ENCODE results near the gene FARP1. TPM values are rescaled to one million over a fixed set of nuclear protein-coding genes. Genes with fewer than 3 reads are reported as not detected.
A peak's percentile ranks its signal among the peaks of the same experiment; 100 is the strongest.

Gene FARP1
- total RNA-seq, 6 experiments from 2014 or later: 44.9 to 104 (median 80.0) TPM

DNA sequence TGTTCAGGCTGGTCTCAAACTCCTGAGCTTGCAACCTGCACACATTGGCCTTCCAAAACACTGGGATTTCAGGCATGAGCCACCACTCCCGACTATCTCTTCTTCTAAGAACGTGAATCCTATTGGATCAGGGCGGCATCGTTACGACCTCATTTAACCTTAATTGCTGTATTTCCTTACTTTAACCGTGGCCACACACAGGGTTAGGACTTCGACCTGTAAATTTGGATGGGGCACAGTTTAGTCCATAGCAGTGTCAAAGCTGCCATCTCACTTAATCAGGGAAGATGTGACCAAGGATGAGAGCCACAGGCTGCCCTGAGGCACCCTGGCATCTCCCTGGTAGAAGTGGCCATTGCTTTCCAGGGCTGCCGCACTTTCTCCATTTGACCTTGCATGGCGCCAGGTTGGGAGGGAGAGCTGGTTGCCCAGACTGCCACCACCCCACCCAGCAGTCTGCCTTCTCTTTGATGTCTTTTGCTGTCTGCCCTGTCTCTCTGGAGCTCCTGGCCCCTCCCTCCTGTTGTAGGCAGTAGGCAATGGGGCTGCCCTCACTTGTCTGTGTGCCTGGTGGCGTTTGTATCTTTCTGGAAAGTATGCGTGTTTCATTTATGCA is 175.5 kb downstream of the FARP1 start:
- DNase-seq (no peak), ATAC-seq (peak; percentile 16 to 60 (median 40))
- Histone ChIP-seq H3K4me3 (no peak overlapping the region), H3K27me3 (no peaks in the 10 kb centered on the region), H3K9me3 (no peaks in the 10 kb centered on the region), H3K36me3 (no peaks in the 10 kb centered on the region), H3K4me1 (peaks cover 0 to 26% (median 4%) of the 10 kb centered on the region in 4 donors), H3K27ac (no peak overlapping the region)
- intact Hi-C loops (cut with DNase I): no loop called here
- TF ChIP-seq POLR2A (IDR thresholded peaks at IDR 0.05): no peak
- TF ChIP-seq CTCF (IDR thresholded peaks at IDR 0.05): no peak
- 47% methylated on average over 7 of the region's 11 CpGs for WGBS (ENCODE audit: insufficient coverage, low coverage, low lambda C conversion rate, missing lambda C conversion rate)

DNA sequence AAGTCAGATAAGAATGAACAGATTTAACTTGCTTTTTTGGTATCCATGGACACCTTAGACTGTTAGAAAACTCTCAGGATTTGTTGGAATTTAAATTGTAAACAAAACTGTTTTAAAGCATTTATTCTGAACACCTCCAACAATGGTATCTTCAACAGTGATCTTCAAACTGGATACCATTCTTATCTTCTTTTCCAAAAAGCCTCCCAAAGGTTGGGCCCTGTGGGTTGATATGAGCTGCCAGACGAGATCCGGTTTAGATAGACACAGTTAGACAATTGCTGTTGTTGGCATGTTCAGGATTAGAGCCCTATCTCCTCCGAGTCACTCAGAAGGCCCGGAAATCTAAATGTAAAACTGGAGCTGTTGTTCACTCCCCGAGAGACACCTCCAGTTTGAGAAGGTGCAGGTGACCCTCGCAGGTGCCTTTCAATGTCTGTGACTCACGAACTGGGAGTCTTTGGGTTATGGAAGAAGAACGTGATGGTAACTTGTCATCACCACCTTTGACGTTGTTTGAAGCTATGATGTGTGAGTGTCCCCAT is 177.7 kb downstream of the FARP1 start:
- WGBS (ENCODE audit: insufficient coverage, low coverage, low lambda C conversion rate, missing lambda C conversion rate): 92% methylated on average over 6 of the region's 9 CpGs
- DNase-seq: no peak
- intact Hi-C loops (cut with DNase I): no loop called here
- no peak overlapping the region for H3K4me3 ChIP-seq
- no peaks in the 10 kb centered on the region for H3K9me3 ChIP-seq
- no peaks in the 10 kb centered on the region for H3K27me3 ChIP-seq
- no peak overlapping the region for H3K27ac ChIP-seq
- TF ChIP-seq CTCF (IDR thresholded peaks at IDR 0.05) (no peak), POLR2A (IDR thresholded peaks at IDR 0.05) (no peak)
- H3K36me3 ChIP-seq: peaks cover 0 to 2% (median 0%) of the 10 kb centered on the region in 4 donors
- peaks cover 0 to 44% (median 10%) of the 10 kb centered on the region in 4 donors for H3K4me1 ChIP-seq
- ATAC-seq: no peak

GRCh38 chr13:98321395-98321794 is 178.5 kb downstream of the FARP1 start:
- no peak overlapping the region for H3K27ac ChIP-seq
- ATAC-seq (no peak), DNase-seq (no peak)
- no peaks in the 10 kb centered on the region for H3K9me3 ChIP-seq
- H3K4me3 ChIP-seq: no peak overlapping the region
- intact Hi-C loops (cut with DNase I): no loop called here
- peaks cover 0 to 2% (median 0%) of the 10 kb centered on the region in 4 donors for H3K36me3 ChIP-seq
- 86% methylated on average over 2 of the region's 2 CpGs for WGBS (ENCODE audit: insufficient coverage, low coverage, low lambda C conversion rate, missing lambda C conversion rate)
- TF ChIP-seq POLR2A (IDR thresholded peaks at IDR 0.05) (no peak), CTCF (IDR thresholded peaks at IDR 0.05) (no peak)
- H3K4me1 ChIP-seq: peaks cover 0 to 46% (median 10%) of the 10 kb centered on the region in 4 donors
- no peaks in the 10 kb centered on the region for H3K27me3 ChIP-seq

- 50% methylated on average over 4 of the region's 8 CpGs for WGBS (ENCODE audit: insufficient coverage, low coverage, low lambda C conversion rate, missing lambda C conversion rate)
Measured at GRCh38 chr13:98322091-98322718, 179.3 kb downstream of the FARP1 start.

More at GRCh38 chr13:98322091-98322718, 179.3 kb downstream of the FARP1 start:
- Histone ChIP-seq H3K27me3 (no peaks in the 10 kb centered on the region), H3K4me1 (peaks cover 0 to 46% (median 10%) of the 10 kb centered on the region in 4 donors), H3K27ac (no peak overlapping the region), H3K9me3 (no peaks in the 10 kb centered on the region), H3K4me3 (no peak overlapping the region), H3K36me3 (peaks cover 0 to 2% (median 0%) of the 10 kb centered on the region in 4 donors)
- TF ChIP-seq POLR2A (IDR thresholded peaks at IDR 0.05) (no peak), CTCF (IDR thresholded peaks at IDR 0.05) (no peak)
- no peak for DNase-seq
- intact Hi-C loops (cut with DNase I): no loop called here
- peak; percentile 14 to 57 (median 38) for ATAC-seq
